ENCODE measurements around the gene CD200. TPM values are rescaled to one million over a fixed set of nuclear protein-coding genes. Genes with fewer than 3 reads are reported as not detected.

The CD200 gene
- total and polyA plus RNA-seq, 2 experiments from 2014 or later, result 51.9 to 65.0 TPM

DNA sequence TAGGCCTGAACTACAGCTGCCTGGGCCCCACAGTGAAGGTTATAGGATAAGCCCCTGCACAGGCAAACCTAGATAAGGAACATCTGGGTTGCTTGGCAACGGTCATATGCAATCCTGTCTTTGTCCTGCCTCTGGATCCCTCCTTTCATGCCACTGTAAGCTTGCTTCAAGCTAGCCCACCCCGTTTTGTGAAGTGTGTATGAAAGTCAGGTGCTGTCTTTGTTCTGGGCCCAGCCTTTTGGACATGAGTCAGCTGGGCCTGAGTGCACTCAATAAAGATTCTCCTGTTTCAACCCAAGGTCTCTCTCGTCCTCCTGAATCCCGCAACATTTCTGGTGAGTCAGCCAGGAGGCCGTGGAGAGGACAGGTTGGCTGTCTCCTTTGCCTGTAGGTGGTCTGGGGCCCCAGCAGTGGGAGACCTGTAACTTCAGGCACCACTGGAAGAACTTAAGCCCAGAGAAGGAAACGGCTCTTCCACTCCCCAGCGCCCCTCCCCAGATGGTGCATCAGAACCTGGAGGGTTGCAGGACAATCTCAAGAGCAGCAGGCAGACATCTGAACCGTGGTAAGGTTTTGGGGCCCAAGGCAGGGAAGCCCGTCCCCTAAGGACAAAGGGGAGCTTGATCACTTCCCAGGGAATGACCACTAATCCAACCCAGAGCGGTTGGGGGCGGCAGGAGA lies 30.7 kb upstream of the CD200 start:
- no peak overlapping the region for H2AFZ ChIP-seq
- H3K27ac Mint-ChIP-seq, result no peak overlapping the region

More for the DNA sequence above, 30.7 kb upstream of the CD200 start:
- Mint-ChIP-seq H3K4me1 (peaks cover 20% of the 10 kb centered on the region), H3K27me3 (ENCODE audit: insufficient read depth, low read depth, poor library complexity) (peaks cover 1% of the 10 kb centered on the region), H3K4me3 (no peak overlapping the region), H3K9me3 (peaks cover 3% of the 10 kb centered on the region; the same call in 2 of the 3 replicates), H3K36me3 (ENCODE audit: low read depth) (peaks cover 13% of the 10 kb centered on the region; the same call in 2 of the 3 replicates)
- H3F3A ChIP-seq (replicated peaks; ENCODE audit: low read depth), result peaks cover 20% of the 10 kb centered on the region; the same call in 1 of the 2 replicates
- H4K20me1 ChIP-seq (replicated peaks; ENCODE audit: insufficient read depth), result no peaks in the 10 kb centered on the region
- peak overlapping the region; percentile 28; the same call in 1 of the 2 replicates for H3K4me3 ChIP-seq
- H3K27me3 ChIP-seq (ENCODE audit: insufficient read depth), result no peaks in the 10 kb centered on the region
- no peaks in the 10 kb centered on the region for H3K79me2 ChIP-seq (replicated peaks; ENCODE audit: insufficient read depth)
- no peaks in the 10 kb centered on the region for H3K9me2 ChIP-seq (ENCODE audit: insufficient read depth)
- peak; percentile 41 for DNase-seq (ENCODE audit: low spot score)
- TF ChIP-seq POLR2AphosphoS5 (IDR thresholded peaks at IDR 0.05; ENCODE audit: low read depth) (no peak), ZNF331 (CRISPR knock-in tag; IDR thresholded peaks at IDR 0.05; ENCODE audit: low read depth) (no peak), STAT1 (IDR thresholded peaks at IDR 0.05; ENCODE audit: unreplicated experiment) (no peak), NANOG (IDR thresholded peaks at IDR 0.05; ENCODE audit: borderline replicate concordance) (no peak), CREB1 (CRISPR knock-in tag; IDR thresholded peaks at IDR 0.05; ENCODE audit: low read depth) (no peak), ZNF114 (CRISPR knock-in tag; IDR thresholded peaks at IDR 0.05) (no peak)
- TF ChIP-seq, protein P1, sequence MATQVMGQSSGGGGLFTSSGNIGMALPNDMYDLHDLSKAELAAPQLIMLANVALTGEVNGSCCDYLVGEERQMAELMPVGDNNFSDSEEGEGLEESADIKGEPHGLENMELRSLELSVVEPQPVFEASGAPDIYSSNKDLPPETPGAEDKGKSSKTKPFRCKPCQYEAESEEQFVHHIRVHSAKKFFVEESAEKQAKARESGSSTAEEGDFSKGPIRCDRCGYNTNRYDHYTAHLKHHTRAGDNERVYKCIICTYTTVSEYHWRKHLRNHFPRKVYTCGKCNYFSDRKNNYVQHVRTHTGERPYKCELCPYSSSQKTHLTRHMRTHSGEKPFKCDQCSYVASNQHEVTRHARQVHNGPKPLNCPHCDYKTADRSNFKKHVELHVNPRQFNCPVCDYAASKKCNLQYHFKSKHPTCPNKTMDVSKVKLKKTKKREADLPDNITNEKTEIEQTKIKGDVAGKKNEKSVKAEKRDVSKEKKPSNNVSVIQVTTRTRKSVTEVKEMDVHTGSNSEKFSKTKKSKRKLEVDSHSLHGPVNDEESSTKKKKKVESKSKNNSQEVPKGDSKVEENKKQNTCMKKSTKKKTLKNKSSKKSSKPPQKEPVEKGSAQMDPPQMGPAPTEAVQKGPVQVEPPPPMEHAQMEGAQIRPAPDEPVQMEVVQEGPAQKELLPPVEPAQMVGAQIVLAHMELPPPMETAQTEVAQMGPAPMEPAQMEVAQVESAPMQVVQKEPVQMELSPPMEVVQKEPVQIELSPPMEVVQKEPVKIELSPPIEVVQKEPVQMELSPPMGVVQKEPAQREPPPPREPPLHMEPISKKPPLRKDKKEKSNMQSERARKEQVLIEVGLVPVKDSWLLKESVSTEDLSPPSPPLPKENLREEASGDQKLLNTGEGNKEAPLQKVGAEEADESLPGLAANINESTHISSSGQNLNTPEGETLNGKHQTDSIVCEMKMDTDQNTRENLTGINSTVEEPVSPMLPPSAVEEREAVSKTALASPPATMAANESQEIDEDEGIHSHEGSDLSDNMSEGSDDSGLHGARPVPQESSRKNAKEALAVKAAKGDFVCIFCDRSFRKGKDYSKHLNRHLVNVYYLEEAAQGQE (IDR thresholded peaks at IDR 0.05; ENCODE audit: unreplicated experiment), result no peak
- TF ChIP-seq, protein P2, sequence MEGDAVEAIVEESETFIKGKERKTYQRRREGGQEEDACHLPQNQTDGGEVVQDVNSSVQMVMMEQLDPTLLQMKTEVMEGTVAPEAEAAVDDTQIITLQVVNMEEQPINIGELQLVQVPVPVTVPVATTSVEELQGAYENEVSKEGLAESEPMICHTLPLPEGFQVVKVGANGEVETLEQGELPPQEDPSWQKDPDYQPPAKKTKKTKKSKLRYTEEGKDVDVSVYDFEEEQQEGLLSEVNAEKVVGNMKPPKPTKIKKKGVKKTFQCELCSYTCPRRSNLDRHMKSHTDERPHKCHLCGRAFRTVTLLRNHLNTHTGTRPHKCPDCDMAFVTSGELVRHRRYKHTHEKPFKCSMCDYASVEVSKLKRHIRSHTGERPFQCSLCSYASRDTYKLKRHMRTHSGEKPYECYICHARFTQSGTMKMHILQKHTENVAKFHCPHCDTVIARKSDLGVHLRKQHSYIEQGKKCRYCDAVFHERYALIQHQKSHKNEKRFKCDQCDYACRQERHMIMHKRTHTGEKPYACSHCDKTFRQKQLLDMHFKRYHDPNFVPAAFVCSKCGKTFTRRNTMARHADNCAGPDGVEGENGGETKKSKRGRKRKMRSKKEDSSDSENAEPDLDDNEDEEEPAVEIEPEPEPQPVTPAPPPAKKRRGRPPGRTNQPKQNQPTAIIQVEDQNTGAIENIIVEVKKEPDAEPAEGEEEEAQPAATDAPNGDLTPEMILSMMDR (conservative IDR thresholded peaks at IDR 0.05; ENCODE audit: low read depth in 2 of 2), result no peak
- TF ChIP-seq, protein P3, sequence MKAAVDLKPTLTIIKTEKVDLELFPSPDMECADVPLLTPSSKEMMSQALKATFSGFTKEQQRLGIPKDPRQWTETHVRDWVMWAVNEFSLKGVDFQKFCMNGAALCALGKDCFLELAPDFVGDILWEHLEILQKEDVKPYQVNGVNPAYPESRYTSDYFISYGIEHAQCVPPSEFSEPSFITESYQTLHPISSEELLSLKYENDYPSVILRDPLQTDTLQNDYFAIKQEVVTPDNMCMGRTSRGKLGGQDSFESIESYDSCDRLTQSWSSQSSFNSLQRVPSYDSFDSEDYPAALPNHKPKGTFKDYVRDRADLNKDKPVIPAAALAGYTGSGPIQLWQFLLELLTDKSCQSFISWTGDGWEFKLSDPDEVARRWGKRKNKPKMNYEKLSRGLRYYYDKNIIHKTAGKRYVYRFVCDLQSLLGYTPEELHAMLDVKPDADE (IDR thresholded peaks at IDR 0.05), result no peak
- peaks cover 42% of the 10 kb centered on the region for H3K4me1 ChIP-seq (ENCODE audit: insufficient read depth)
- peak overlapping the region; percentile 95 for H3K27ac ChIP-seq (ENCODE audit: low read depth)
- H3K4me2 ChIP-seq, result peak overlapping the region; percentile 58
- ATAC-seq, result peak; percentile 9
- no peaks in the 10 kb centered on the region for H3K36me3 ChIP-seq (ENCODE audit: insufficient read depth)
